ENCODE results near the gene CLOCK. TPM values are rescaled to one million over a fixed set of nuclear protein-coding genes. Genes with fewer than 3 reads are reported as not detected.

The CLOCK gene
- polyA plus RNA-seq, 2 of the 4 experiments (the other 2 are of a cell fraction) = 6.6 to 14.2 TPM

DNA sequence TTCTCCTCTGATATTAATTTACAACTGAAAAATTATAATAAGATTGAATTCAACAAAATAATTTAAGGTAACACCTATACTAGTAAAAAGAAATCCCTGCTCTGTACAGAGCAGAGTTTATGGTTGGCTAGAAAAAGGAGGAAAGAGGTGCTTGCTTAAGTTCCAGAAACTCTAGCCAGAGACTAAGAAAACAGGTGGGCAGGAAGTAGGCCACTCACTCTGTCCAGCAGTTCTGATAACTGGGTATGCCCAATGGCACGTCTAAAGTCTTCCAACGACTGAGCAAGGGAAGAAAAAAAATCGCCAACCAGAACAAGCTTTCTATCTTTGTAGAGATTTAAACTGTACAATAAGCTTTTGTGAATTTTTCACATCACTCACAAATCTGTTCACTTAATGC is 108.9 kb downstream of the CLOCK start:
- TF ChIP-seq EHMT2 (IDR thresholded peaks at IDR 0.05; ENCODE audit: low read depth) = no peak
- TF ChIP-seq, protein P1, sequence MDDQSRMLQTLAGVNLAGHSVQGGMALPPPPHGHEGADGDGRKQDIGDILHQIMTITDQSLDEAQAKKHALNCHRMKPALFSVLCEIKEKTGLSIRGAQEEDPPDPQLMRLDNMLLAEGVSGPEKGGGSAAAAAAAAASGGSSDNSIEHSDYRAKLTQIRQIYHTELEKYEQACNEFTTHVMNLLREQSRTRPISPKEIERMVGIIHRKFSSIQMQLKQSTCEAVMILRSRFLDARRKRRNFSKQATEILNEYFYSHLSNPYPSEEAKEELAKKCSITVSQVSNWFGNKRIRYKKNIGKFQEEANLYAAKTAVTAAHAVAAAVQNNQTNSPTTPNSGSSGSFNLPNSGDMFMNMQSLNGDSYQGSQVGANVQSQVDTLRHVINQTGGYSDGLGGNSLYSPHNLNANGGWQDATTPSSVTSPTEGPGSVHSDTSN (IDR thresholded peaks at IDR 0.05) = no peak
- TF ChIP-seq, protein P2, sequence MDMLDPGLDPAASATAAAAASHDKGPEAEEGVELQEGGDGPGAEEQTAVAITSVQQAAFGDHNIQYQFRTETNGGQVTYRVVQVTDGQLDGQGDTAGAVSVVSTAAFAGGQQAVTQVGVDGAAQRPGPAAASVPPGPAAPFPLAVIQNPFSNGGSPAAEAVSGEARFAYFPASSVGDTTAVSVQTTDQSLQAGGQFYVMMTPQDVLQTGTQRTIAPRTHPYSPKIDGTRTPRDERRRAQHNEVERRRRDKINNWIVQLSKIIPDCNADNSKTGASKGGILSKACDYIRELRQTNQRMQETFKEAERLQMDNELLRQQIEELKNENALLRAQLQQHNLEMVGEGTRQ (IDR thresholded peaks at IDR 0.05) = no peak
- TF ChIP-seq SREBF2 (IDR thresholded peaks at IDR 0.05) = no peak
- TF ChIP-seq POLR2AphosphoS2 (conservative IDR thresholded peaks at IDR 0.05; ENCODE audit: low read length) = no peak
- TF ChIP-seq TP53 (CRISPR knock-in tag; IDR thresholded peaks at IDR 0.05) = no peak
- TF ChIP-seq MYC (IDR thresholded peaks at IDR 0.05; ENCODE audit: borderline replicate concordance, low read length) = no peak
- no peak for TF ChIP-seq CBX2 (IDR thresholded peaks at IDR 0.05; ENCODE audit: borderline replicate concordance, low read depth)
- TF ChIP-seq ZC3H11A (IDR thresholded peaks at IDR 0.05) = no peak
- TF ChIP-seq ZFP36 (IDR thresholded peaks at IDR 0.05; ENCODE audit: borderline replicate concordance, partially characterized antibody) = no peak
- TF ChIP-seq, protein P3, sequence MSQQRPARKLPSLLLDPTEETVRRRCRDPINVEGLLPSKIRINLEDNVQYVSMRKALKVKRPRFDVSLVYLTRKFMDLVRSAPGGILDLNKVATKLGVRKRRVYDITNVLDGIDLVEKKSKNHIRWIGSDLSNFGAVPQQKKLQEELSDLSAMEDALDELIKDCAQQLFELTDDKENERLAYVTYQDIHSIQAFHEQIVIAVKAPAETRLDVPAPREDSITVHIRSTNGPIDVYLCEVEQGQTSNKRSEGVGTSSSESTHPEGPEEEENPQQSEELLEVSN (IDR thresholded peaks at IDR 0.05; ENCODE audit: borderline replicate concordance, low read depth) = no peak
- TF ChIP-seq HOXA7 (CRISPR knock-in tag; IDR thresholded peaks at IDR 0.05) = no peak
- no peak for TF ChIP-seq HOXB5 (CRISPR knock-in tag; IDR thresholded peaks at IDR 0.05)
- TF ChIP-seq GATA3 (IDR thresholded peaks at IDR 0.05; ENCODE audit: borderline replicate concordance) = no peak
- TF ChIP-seq PHF8 (IDR thresholded peaks at IDR 0.05; ENCODE audit: borderline replicate concordance, low read depth) = no peak
- no peak for TF ChIP-seq ZNF302 (CRISPR knock-in tag; IDR thresholded peaks at IDR 0.05)
- no peak for TF ChIP-seq ELK1 (IDR thresholded peaks at IDR 0.05; ENCODE audit: low read depth, low read length)
- FAIRE-seq = no peak
- Histone ChIP-seq H3K27ac (no peak overlapping the region), H3K4me3 (no peak overlapping the region), H3K4me1 (peaks cover 8% of the 10 kb centered on the region; the same call in 1 of the 3 replicates), H3K4me2 (no peak overlapping the region), H3K9me3 (no peaks in the 10 kb centered on the region)
- CTCF ChIA-PET = interaction anchor here (1.2 to 1.3 kb wide), 3 partner anchors 14 to 117 kb away, joined by 3 to 4 read pairs (median 4); partner anchors contain the start of gene SRD5A3
- no peak for ATAC-seq
- no peak for DNase-seq (ENCODE audit: low read depth in 1 of 2, low spot score in 1 of 2)
- POLR2A ChIA-PET = interaction anchor here (1.5 kb wide), 1 partner anchor 42 kb away, joined by 3 read pairs; the partner anchor contains the start of gene TMEM165
- 88% methylated on average over 3 of the region's 3 CpGs for WGBS (ENCODE audit: missing lambda C conversion rate)

DNA sequence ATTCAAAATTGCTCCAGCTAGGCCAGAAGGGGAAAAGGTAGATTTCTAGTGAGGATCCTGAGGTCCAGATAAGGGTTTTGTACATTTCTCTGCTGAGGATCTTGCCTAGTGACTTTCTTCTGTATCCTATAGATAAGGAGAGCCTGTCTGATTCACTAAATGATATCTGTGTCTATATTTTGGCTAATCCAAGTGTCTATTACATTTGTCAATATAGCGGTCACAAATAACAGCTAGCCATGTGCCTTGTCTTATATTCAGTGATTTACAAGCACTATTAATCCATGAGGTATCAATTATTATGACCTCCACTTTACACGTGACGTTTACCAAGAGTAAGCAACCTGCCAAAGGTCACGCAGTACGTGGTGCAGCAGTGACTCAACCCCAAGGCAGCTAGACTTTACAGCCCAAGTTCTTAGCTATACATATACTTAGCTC is 109.3 kb downstream of the CLOCK start:
- no peak overlapping the region for H3K4me3 ChIP-seq
- FAIRE-seq = no peak
- ChIA-PET CTCF (interaction anchor here (1.0 to 1.3 kb wide), 4 partner anchors 14 to 117 kb away, joined by 3 to 4 read pairs (median 4); partner anchors contain the start of gene SRD5A3), POLR2A (interaction anchor here (1.5 kb wide), 1 partner anchor 42 kb away, joined by 3 read pairs; the partner anchor contains the start of gene TMEM165)
- H3K27ac ChIP-seq = no peak overlapping the region
- no peak for DNase-seq (ENCODE audit: low read depth in 1 of 2, low spot score in 1 of 2)
- peak in 1 of 2 experiments; percentile 48; a peak in 1 of 6 replicates for ATAC-seq
- 72% methylated on average over 5 of the region's 5 CpGs for WGBS (ENCODE audit: missing lambda C conversion rate)
- peaks cover 8% of the 10 kb centered on the region; the same call in 1 of the 3 replicates for H3K4me1 ChIP-seq
- TF ChIP-seq FOXS1 (CRISPR knock-in tag; IDR thresholded peaks at IDR 0.05) = no peak
- no peak for TF ChIP-seq RARB (CRISPR knock-in tag; IDR thresholded peaks at IDR 0.05)
- TF ChIP-seq ZC3H11A (IDR thresholded peaks at IDR 0.05) = no peak
- no peak for TF ChIP-seq CHD2 (IDR thresholded peaks at IDR 0.05; ENCODE audit: low read length, partially characterized antibody)
- TF ChIP-seq ATOH8 (CRISPR knock-in tag; IDR thresholded peaks at IDR 0.05; ENCODE audit: low read depth) = no peak
- TF ChIP-seq CBX8 (IDR thresholded peaks at IDR 0.05) = no peak
- no peak for TF ChIP-seq JUNB (IDR thresholded peaks at IDR 0.05)
- TF ChIP-seq, protein P1 (IDR thresholded peaks at IDR 0.05) = no peak
- TF ChIP-seq EP300 (IDR thresholded peaks at IDR 0.05) = no peak
- TF ChIP-seq, protein P3 (IDR thresholded peaks at IDR 0.05; ENCODE audit: borderline replicate concordance, low read depth) = no peak
- no peaks in the 10 kb centered on the region for H3K9me3 ChIP-seq
- H3K4me2 ChIP-seq = no peak overlapping the region
